SKM-1 treated with dmso at 0.1 percent for 144 hours (cell line): ENCODE results near the gene ZNF485.
"Not testable (repeated sequence)": the region's sequence is repeated elsewhere in the genome, so short reads cannot be mapped to it uniquely, and the experiment has no call there.

Source experiments
- DNase-seq: peaks from one replicate; lab custom pipeline; 2025; ENCODE audit not compliant: unreplicated experiment; lab: John Stamatoyannopoulos, UW

ZNF485 gene

GRCh38 chr10:43606323-43607198, at the start of gene ZNF485:
TSS of gene ZNF485 (plus strand) at chr10:43606438. CDS start at chr10:43607051, 613 bp downstream.
- peak; percentile 46 for DNase-seq

GRCh38 chr10:43557214-43557613, 49.0 kb upstream of the ZNF485 start:
- no peak for DNase-seq

- no peak for DNase-seq
Measured at GRCh38 chr10:43569681-43570080, 36.6 kb upstream of the ZNF485 start.

- no peak for DNase-seq
Measured at GRCh38 chr10:43570971-43571370, 35.3 kb upstream of the ZNF485 start.

- DNase-seq = no peak
Measured at GRCh38 chr10:43573250-43574000, 32.8 kb upstream of the ZNF485 start.

GRCh38 chr10:43574001-43574892, 32.0 kb upstream of the ZNF485 start, which contains the start of gene ZNF239:
TSS of gene ZNF239 (minus strand) at chr10:43574616. CDS start at chr10:43558079, 16,537 bp downstream.
- DNase-seq = no peak

GRCh38 chr10:43574906-43575305, 31.3 kb upstream of the ZNF485 start:
- no peak for DNase-seq

GRCh38 chr10:43576062-43576461, 30.2 kb upstream of the ZNF485 start:
- DNase-seq = no peak

- DNase-seq = no peak
Measured at GRCh38 chr10:43576580-43576979, 29.7 kb upstream of the ZNF485 start.

- DNase-seq = no peak
Measured at GRCh38 chr10:43584051-43584450, 22.2 kb upstream of the ZNF485 start.

- DNase-seq = no peak
Measured at GRCh38 chr10:43585046-43585445, 21.2 kb upstream of the ZNF485 start.

GRCh38 chr10:43585981-43586729, 20.1 kb upstream of the ZNF485 start:
- DNase-seq = no peak

- not testable (repeated sequence) for DNase-seq
Measured at GRCh38 chr10:43586730-43587115, 19.5 kb upstream of the ZNF485 start.

GRCh38 chr10:43591303-43591904, 14.8 kb upstream of the ZNF485 start:
- no peak for DNase-seq

- no peak for DNase-seq
Measured at GRCh38 chr10:43594944-43595589, 11.2 kb upstream of the ZNF485 start.

- DNase-seq = no peak
Measured at GRCh38 chr10:43595739-43596298, 10.4 kb upstream of the ZNF485 start.

- no peak for DNase-seq
Measured at GRCh38 chr10:43596546-43596945, 9.7 kb upstream of the ZNF485 start.

- DNase-seq = no peak
Measured at GRCh38 chr10:43598446-43598845, 7.8 kb upstream of the ZNF485 start.

GRCh38 chr10:43599333-43599732, 6.9 kb upstream of the ZNF485 start:
- DNase-seq = no peak
